ENCODE results near the gene BBOX1.
"Not testable (repeated sequence)": the region's sequence is repeated elsewhere in the genome, so short reads cannot be mapped to it uniquely, and the experiment has no call there.

Gene BBOX1

DNA sequence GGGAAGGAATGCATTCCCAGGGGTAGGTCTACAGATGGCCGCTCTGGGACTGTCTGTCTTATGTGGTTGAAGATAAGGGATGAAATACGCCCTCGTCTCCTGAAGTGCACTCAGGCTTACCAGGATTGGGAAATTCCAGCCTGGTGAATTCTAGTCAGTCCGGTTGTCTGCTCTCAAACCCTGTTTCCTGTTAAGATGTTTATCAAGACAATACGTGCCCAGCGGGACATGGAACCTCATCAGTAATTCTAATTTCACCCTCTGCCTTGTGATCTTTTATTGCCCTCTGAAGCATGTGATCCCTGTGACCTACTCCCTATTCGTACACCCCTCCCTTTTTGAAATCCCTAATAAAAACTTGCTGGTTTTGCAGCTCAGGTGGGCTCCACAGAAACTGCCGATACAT lies 95.3 kb downstream of the BBOX1 start:
- not testable (repeated sequence) for DNase-seq

- DNase-seq: no peak
Measured at GRCh38 chr11:27138716-27139115, 98.1 kb downstream of the BBOX1 start.

- DNase-seq: no peak
Measured at GRCh38 chr11:27139742-27140367, 99.2 kb downstream of the BBOX1 start.

DNA sequence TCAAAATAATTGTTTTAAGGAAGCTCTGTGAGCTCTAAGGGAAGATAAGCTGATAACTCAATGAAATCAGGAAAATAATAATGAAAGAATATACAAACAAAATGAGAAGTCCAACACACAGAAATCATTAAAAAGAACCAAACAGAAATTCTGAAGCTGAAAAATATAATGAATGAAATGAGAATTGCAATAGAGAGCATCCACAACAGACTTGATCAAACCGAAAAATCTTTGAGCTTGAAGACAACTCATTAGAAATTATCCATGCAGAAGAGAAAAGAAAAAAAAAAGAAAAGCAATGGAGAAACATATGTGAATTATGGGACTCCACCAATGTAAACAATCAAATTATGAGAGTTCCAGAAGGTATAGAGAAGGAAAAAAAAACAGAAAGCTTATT lies 101.0 kb downstream of the BBOX1 start:
- no peak for DNase-seq

DNA sequence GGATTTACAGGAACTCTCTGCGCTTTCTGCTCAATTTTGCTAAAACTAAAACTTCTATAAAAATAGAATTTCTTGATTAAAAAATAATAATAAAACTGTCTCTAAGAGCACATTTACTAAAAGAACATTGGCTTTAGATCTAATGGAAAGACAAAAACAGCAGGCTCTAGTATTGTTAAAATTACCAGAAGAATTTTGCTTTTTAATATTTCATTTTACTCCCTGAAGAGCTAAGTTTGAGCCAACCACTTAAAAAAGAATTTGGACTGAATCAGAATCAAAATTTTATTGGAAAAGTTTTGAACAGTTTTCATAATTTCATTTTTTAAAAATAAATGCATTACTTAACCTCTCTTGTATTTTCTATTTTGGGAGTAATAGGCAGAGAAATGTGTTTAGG lies 107.3 kb downstream of the BBOX1 start:
- DNase-seq: no peak

GRCh38 chr11:27148506-27148905 lies 107.9 kb downstream of the BBOX1 start:
- DNase-seq: no peak

- DNase-seq: no peak
Measured at GRCh38 chr11:27150098-27150497, 109.5 kb downstream of the BBOX1 start.

DNA sequence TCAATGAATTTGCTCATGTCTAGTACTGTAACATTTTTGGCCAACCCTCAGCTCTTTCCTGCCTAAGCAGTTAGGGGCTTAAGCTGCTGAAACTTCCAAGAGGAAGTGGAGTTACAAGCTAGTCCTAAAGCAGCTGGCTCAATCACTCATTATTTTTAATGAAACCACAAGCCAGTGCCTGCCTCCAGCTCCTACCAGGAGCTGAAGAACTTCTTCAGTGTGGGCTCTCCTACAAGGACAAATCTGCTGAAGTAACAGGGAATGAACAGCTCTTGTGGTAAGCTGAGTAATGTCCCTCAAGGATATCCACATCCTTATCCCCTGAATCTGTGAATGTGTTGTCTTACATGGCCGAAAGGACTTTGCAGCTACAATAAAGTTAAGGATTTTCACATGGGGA lies 112.5 kb downstream of the BBOX1 start:
- DNase-seq: no peak

DNA sequence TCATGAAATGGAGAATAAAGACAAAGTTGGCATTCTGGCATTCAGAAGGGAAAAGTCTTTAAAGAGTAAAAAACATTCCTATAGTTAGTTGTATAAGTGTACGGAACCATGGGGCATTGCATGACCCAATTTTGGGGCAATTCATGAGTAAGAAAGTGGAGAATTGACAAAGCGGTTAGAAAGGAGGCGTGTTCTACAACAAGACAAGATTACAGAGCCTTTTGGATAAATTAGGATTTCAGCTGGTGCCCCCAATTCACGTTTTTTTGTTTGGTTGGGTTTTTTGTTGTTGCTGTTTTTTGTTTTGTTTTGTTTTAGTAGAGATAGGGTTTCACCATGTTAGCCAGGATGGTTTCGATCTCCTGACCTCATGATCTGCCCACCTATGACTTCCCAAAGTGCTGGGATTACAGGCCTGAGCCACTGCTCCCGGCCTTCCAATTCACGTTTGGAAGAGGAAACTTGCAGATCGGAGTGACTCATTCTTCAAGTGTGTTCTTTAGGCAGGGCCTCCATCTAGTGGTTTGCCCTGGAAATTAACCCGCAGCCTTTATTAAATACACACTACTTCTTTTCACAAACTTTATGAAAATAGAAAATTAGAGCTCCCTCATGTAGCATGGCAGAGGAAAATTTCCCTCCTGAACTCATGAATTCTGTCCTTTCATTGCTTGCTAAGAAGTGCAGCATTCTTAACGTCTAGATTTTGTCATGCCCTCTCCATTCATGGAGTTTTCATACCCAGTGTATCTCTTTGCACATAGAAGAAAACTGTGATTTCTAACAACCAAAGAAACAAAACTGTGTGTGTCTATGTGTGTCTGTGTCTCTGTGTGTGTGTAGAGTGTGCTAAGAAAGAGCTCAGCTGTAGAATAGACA lies 118.1 kb downstream of the BBOX1 start:
- no peak for DNase-seq

DNA sequence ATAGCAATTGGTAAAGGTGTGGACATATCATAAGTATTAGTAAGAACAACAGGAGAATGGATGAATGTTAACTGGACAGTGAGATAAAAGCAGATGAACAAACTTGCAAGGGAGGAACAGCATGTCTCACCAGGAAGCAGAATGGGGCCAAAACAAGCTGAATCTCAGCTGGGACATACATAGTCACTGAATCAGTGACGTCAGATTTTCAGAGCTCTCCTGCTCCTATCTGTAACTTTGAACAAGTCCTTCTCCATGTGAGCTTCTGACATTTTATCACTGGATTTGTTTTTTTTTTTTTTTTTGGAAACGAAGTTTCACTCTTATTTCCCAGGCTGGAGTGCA lies 118.7 kb downstream of the BBOX1 start:
- DNase-seq: no peak

GRCh38 chr11:27161071-27161470 lies 120.5 kb downstream of the BBOX1 start:
- no peak for DNase-seq

DNA sequence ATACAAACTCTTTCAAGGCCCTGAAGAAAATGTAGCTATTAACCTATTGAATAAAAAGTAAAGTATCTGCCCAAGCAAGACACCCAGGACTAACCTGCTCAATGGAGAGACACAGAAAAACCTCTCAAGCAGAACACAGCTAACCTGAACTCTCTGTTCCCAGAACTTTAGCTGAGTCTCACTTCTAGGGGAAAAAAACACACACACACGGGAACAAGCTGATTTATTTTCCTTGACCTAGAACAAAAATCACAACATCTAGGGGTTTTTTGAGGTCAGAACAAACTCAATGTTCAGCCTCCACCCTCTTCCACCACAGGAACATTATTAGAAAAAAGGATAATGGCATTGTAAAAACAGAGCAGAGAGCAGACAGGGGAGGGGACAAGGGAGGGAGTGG lies 121.6 kb downstream of the BBOX1 start:
- DNase-seq: no peak

GRCh38 chr11:27166130-27166529 lies 125.5 kb downstream of the BBOX1 start:
- DNase-seq: no peak

DNA sequence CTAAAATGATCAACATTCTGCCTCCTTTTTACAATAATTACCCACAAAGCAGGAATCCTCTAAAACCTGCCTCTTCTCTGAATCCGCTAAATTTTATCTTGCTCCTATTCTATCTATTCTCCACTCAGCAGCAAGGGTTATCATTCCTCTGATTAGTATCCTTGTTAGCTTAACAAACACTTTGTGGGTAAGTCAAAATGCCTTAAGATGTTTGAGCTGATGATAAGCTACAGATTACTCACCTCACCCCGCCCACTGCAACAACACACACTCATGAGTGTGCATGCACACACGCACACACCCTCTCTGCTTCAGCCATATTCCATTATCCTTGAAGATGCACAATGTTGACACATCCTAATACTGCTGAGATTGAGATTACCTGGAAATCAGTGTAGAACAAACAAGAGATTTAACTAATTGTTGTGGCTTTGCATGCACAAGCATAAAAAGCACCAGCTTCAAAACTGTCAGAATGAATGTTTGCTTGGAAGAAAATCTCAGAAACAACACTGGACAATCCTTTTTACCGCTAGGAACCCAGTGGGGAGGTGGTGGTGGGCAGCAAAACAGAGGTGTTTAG lies 130.9 kb downstream of the BBOX1 start:
- no peak for DNase-seq

GRCh38 chr11:27173545-27173944 lies 132.9 kb downstream of the BBOX1 start:
- no peak for DNase-seq

- DNase-seq: no peak
Measured at GRCh38 chr11:27174021-27174420, 133.4 kb downstream of the BBOX1 start.

DNA sequence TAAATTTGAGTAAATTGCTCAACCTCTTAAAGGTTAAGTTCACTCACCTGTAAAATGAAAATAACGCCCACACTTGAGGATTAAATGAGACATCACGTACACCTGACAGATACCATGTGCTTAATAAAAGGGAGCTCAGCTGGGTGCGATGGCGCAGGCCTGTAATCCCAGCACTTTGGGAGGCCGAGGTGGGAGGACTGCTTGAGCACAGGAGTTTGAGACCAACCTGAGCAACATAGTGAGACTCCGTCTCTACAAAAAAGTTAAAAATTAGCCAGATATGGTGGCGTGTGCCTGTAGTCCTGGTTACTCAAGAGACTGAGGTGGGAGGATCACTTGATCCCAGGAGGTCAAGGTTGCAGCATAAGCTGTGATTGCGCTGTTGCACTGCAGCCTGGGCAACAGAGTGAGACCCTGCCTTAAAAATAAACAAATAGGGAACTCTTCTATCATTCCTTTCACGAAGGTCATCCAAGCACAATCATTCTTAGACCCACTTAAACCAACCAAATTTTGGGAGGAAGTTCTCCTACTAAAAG lies 134.1 kb downstream of the BBOX1 start:
- DNase-seq: no peak

DNA sequence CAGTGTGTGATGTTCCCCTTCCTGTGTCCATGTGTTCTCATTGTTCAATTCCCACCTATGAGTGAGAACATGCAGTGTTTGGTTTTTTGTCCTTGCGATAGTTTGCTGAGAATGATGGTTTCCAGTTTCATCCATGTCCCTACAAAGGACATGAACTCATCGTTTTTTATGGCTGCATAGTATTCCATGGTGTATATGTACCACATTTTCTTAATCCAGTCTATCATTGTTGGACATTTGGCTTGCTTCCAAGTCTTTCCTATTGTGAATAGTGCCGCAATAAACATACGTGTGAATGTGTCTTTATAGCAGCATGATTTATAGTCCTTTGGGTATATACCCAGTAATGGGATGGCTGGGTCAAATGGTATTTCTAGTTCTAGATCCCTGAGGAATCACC lies 134.9 kb downstream of the BBOX1 start:
- DNase-seq: not testable (repeated sequence)

All from stimulated activated CD4-positive, alpha-beta T cell treated with anti-CD3 and anti-CD28 coated beads, Interleukin-4, amount 100 ng/mL, for 24 hours (primary cell).